SK-N-SH treated with all-trans-retinoic acid at 6 μM for 48 hours (cell line): ENCODE measurements around the gene STK32B.

ENCODE experiments used
- ATAC-seq: fragments of 200-7000 bp; cut with Tn5 transposase; 3 replicates; pipeline ENCODE4 v1.9.1; 2020; ENCODE audit warnings: mild to moderate bottlenecking, moderate library complexity
- ARNTL ChIP-seq: fragments of 450-650 bp; formaldehyde crosslinking; IDR thresholded peaks from 2 replicates; pipeline ENCODE4 v1.5.0; 2020; ENCODE audit warnings: low read depth, mild to moderate bottlenecking, moderate library complexity, borderline replicate concordance
- BACH2 ChIP-seq: fragments of 250-450 bp; sonication (Bioruptor Pico); IDR thresholded peaks from 2 replicates; pipeline ENCODE4 v1.9.0; 2021; ENCODE audit warnings: mild to moderate bottlenecking, borderline replicate concordance
- CREB5 ChIP-seq: fragments of 250-450 bp; sonication (Bioruptor Pico); IDR thresholded peaks from 2 replicates; pipeline ENCODE4 v1.5.1; 2020; ENCODE audit warnings: low read depth, mild to moderate bottlenecking, moderate library complexity
- CSDC2 ChIP-seq: fragments of 250-450 bp; sonication (Bioruptor Pico); IDR thresholded peaks from 2 replicates; pipeline ENCODE4 v1.5.0; 2020; ENCODE audit warnings: mild to moderate bottlenecking, moderate library complexity
- CSRNP3 ChIP-seq: fragments of 250-450 bp; sonication (Bioruptor Pico); IDR thresholded peaks from 2 replicates; pipeline ENCODE4 v1.5.1; 2021; ENCODE audit warnings: mild to moderate bottlenecking, moderate library complexity
- ISL1 ChIP-seq: fragments of 250-450 bp; sonication (Bioruptor Pico); IDR thresholded peaks from 2 replicates; pipeline ENCODE4 v2.1.2; 2022; ENCODE audit warnings: mild to moderate bottlenecking, moderate library complexity
- OSR1 ChIP-seq: fragments of 250-450 bp; sonication (Bioruptor Pico); IDR thresholded peaks from 2 replicates; pipeline ENCODE4 v1.8.0; 2022; ENCODE audit warnings: moderate library complexity, mild to moderate bottlenecking, inconsistent platforms
- PATZ1 ChIP-seq: fragments of 250-450 bp; sonication (Bioruptor Pico); IDR thresholded peaks from 2 replicates; pipeline ENCODE4 v1.8.0; 2020; ENCODE audit warnings: mild to moderate bottlenecking, moderate library complexity, borderline replicate concordance
- POU6F1 ChIP-seq: fragments of 250-450 bp; sonication (Bioruptor Pico); IDR thresholded peaks from 2 replicates; pipeline ENCODE4 v1.8.0; 2021; ENCODE audit warnings: low read depth, mild to moderate bottlenecking, moderate library complexity, borderline replicate concordance
- PPARA ChIP-seq: fragments of 250-450 bp; sonication (Bioruptor Pico); IDR thresholded peaks from 2 replicates; pipeline ENCODE4 v1.5.0; 2020; ENCODE audit warnings: mild to moderate bottlenecking, borderline replicate concordance
- SNAI2 ChIP-seq: fragments of 250-450 bp; sonication (Bioruptor Pico); IDR thresholded peaks from 2 replicates; pipeline ENCODE4 v1.5.0; 2020; ENCODE audit warnings: mild to moderate bottlenecking, moderate library complexity
- TCF4 ChIP-seq: fragments of 250-450 bp; sonication (Bioruptor Pico); IDR thresholded peaks from 2 replicates; pipeline ENCODE4 v1.8.0; 2021; ENCODE audit warnings: mild to moderate bottlenecking, moderate library complexity, borderline replicate concordance
- TOX ChIP-seq: fragments of 250-450 bp; sonication (Bioruptor Pico); IDR thresholded peaks from 2 replicates; pipeline ENCODE4 v1.8.0; 2021; ENCODE audit warnings: mild to moderate bottlenecking, moderate library complexity, borderline replicate concordance
- TSHZ2 ChIP-seq: fragments of 250-450 bp; sonication (Bioruptor Pico); IDR thresholded peaks from 2 replicates; pipeline ENCODE4 v1.5.0; 2020; ENCODE audit warnings: mild to moderate bottlenecking, moderate library complexity
- ZC3H10 ChIP-seq: fragments of 250-450 bp; sonication (Bioruptor Pico); IDR thresholded peaks from 2 replicates; pipeline ENCODE4 v1.5.1; 2021; ENCODE audit warnings: mild to moderate bottlenecking, moderate library complexity
- ZFP3 ChIP-seq: fragments of 250-450 bp; sonication (Bioruptor Pico); IDR thresholded peaks from 2 replicates; pipeline ENCODE4 v1.5.0; 2020; ENCODE audit warnings: mild to moderate bottlenecking, moderate library complexity
- ZFP30 ChIP-seq: fragments of 450-650 bp; formaldehyde crosslinking; IDR thresholded peaks from 2 replicates; pipeline ENCODE4 v1.5.0; 2022; ENCODE audit warnings: mild to moderate bottlenecking, moderate library complexity
- ZNF565 ChIP-seq: fragments of 450-650 bp; formaldehyde crosslinking; conservative IDR thresholded peaks from 2 replicates; pipeline ENCODE4 v1.5.0; 2020; ENCODE audit warnings: low read depth, mild to moderate bottlenecking, moderate library complexity
- ZNF8 ChIP-seq: fragments of 450-650 bp; formaldehyde crosslinking; IDR thresholded peaks from 2 replicates; pipeline ENCODE4 v1.5.0; 2020; ENCODE audit warnings: mild to moderate bottlenecking, moderate library complexity

STK32B gene

GRCh38 chr4:5372198-5372597 is 320.9 kb downstream of the STK32B start:
- TF ChIP-seq ZNF8 (CRISPR knock-in tag) (no peak), CREB5 (no peak), ISL1 (CRISPR knock-in tag) (no peak), POU6F1 (no peak)
- ATAC-seq, result no peak

- TF ChIP-seq BACH2 (no peak), ISL1 (CRISPR knock-in tag) (no peak), CREB5 (no peak), POU6F1 (no peak), TCF4 (CRISPR knock-in tag) (no peak), ARNTL (no peak), ZFP30 (CRISPR knock-in tag) (no peak), ZNF565 (CRISPR knock-in tag) (no peak), SNAI2 (CRISPR knock-in tag) (no peak), CSDC2 (CRISPR knock-in tag) (no peak), TOX (CRISPR knock-in tag) (no peak), TSHZ2 (CRISPR knock-in tag) (no peak), PPARA (CRISPR knock-in tag) (no peak), OSR1 (no peak), ZC3H10 (CRISPR knock-in tag) (no peak)
- ATAC-seq, result no peak
These were observed 322.0 kb downstream of the STK32B start for GRCh38 chr4:5373327-5373726.

- ATAC-seq, result no peak
- TF ChIP-seq TSHZ2 (CRISPR knock-in tag), result no peak
- TF ChIP-seq ZFP30 (CRISPR knock-in tag), result no peak
- TF ChIP-seq PATZ1 (CRISPR knock-in tag), result no peak
- TF ChIP-seq ZFP3 (CRISPR knock-in tag), result no peak
- TF ChIP-seq ISL1 (CRISPR knock-in tag), result no peak
- TF ChIP-seq TOX (CRISPR knock-in tag), result no peak
- no peak for TF ChIP-seq ZC3H10 (CRISPR knock-in tag)
- no peak for TF ChIP-seq POU6F1
- TF ChIP-seq ZNF8 (CRISPR knock-in tag), result no peak
- TF ChIP-seq CSRNP3 (CRISPR knock-in tag), result no peak
- no peak for TF ChIP-seq PPARA (CRISPR knock-in tag)
These were observed 323.3 kb downstream of the STK32B start for GRCh38 chr4:5374592-5374991.
